HG03565 (cell line): Measurements from ENCODE around the gene GRK1.

Experiments
- ATAC-seq: cut with Tn5 transposase; IDR thresholded peaks from one replicate; pipeline ENCODE4 v1.9.1; 2021; ENCODE audit warnings: mild to moderate bottlenecking, moderate library complexity; ENCODE audit not compliant: unreplicated experiment

The GRK1 gene

GRCh38 chr13:113632706-113633484, 34.1 kb upstream of the GRK1 start:
- ATAC-seq = no peak

DNA sequence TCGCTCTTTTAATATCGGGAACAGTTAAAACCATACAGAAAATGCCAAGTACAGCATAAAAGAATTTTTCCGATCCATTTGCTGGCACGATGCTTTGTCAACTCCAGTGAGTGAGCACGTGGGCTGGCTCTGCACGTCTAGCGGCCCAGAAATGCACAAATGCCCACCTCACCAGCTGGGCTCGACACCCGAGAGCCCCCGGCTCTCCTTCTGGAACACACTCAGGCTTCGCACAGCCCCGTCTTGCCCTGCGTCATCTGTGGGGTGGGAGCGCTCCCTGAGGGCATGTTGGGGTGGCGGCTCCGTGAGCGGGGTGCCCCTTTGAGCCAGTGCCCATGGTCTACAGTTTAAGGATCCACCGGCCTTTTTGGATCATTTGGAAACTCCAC, 33.5 kb upstream of the GRK1 start:
- ATAC-seq = no peak

DNA sequence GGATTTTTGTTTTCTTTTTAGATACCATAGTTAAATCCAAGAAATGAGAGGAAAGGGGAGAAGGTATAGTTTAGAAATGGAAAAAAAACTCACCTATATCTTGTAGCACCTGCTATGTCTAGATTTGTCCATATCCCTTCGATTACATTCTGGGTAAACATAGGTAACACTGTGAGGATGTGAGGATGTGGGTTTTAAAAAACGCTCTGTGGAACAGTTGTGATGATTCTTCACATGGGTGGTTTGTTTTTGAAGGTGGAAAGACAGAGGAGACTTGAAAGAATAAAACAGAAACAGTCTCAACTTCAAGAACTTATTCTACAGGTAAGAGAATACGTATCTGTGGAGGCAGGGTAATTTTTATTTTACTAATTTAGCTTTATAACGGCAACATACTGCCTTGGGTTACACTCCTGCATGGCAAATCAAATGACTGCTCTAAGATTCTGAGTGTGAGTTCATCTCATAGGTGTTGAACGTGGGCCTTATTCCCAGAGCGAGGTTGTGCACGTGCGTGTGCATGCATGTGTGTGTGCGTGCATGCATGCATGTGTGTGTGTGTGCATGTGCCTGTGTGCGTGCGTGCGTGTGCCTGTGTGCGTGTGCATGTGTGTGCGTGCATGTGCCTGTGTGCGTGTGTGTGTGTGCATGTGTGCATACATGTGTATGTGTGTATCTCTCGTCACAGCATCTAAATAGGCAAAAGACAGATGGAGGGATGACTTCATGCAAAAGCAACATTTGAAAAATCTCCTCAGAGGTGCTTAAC, 32.6 kb upstream of the GRK1 start:
- no peak for ATAC-seq

DNA sequence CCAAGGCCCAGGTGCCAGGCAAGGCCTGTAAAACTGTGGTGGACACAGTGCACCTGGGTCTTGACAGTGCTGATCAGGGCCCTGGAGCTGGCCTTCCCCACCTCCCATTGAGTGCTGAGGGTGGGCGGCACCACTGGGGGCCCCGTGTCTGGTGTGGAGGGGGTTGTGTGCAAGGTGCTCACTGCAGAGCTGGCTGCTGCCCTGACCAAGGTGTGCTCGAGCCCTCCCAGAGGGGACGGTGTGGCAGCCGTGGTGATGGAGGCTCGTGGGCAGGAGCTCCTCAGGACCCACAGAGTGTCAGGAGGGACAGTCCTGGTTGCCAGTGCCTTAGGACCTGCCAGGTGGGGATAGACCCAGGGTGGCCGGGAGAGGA, 32.0 kb upstream of the GRK1 start:
- ATAC-seq = no peak

DNA sequence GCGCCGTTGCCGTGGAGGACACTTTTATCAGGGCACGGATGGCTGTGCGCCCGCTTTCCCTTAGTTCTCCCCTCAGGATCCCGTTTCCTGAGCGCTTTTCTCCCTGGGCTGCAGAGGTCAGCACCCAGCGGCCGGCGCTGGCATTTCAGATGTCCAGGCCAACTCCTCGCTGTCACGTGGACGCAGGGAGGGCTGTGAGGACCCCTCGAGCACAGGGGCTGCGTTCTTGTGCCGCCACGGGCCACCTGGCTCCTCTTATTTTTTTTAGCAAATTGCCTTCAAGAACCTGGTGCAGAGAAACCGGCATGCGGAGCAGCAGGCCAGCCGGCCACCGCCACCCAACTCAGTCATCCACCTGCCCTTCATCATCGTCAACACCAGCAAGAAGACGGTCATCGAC, 31.3 kb upstream of the GRK1 start:
- no peak for ATAC-seq

DNA sequence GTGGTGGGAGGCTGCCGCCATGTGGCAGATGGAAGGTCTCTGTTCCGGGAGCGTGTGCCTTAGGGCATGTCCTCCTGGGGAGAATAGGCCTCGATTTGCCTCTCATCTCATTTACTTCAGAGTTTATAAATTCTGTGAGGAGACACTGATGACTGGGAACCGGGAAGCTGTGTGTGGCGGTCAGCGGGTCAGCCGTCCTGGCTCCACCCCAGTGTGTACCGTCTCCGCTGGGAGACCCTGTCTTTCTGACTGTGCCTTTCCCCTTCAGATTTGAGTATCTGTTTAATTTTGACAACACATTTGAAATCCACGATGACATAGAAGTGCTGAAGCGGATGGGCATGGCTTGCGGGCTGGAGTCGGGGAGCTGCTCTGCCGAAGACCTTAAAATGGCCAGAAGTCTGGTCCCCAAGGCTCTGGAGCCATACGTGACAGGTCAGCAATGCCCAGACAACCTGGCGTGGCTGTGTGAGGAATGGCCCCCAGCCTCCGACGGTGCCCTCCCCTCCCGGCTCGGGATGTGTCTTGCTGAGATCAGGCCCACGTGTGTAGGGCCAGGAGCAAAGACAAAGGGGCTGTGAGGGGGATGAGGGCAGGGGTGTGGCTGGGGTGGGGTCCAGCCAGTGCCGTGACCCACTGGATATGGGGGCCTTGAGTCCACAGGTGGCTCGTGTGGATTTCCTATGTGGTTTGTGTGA, 30.6 kb upstream of the GRK1 start:
- no peak for ATAC-seq

- ATAC-seq = no peak
These were observed 29.5 kb upstream of the GRK1 start for GRCh38 chr13:113637262-113638160.

- no peak for ATAC-seq
These were observed 28.8 kb upstream of the GRK1 start for GRCh38 chr13:113638173-113638746.

GRCh38 chr13:113638806-113639205, 28.2 kb upstream of the GRK1 start:
- ATAC-seq = no peak

GRCh38 chr13:113639616-113640262, 27.3 kb upstream of the GRK1 start:
- no peak for ATAC-seq

GRCh38 chr13:113641426-113641825, 25.6 kb upstream of the GRK1 start:
- ATAC-seq = no peak

- no peak for ATAC-seq
These were observed 24.5 kb upstream of the GRK1 start for GRCh38 chr13:113642563-113642962.

DNA sequence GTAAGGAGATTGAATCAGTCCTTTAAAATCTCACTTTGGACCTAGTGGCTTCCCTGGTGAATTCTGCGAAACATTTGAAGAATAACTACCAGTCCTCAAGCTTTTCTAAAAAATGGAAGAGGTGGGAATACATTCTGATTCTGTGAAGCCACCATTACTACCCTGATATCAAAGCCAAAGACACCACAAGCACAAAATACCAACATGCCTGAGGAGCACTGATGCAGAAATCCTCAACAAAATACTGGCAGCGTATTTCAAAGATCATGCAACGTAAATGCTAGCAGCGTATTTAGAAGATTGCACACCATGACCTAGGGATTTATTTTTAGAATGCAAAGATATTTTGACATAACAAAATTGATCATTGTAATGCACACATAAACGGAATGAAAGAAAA, 23.4 kb upstream of the GRK1 start:
- ATAC-seq = no peak

- no peak for ATAC-seq
These were observed 22.2 kb upstream of the GRK1 start for GRCh38 chr13:113644800-113645199.

GRCh38 chr13:113645329-113645728, 21.7 kb upstream of the GRK1 start:
- ATAC-seq = no peak

- ATAC-seq = no peak
These were observed 20.6 kb upstream of the GRK1 start for GRCh38 chr13:113646376-113646775.

- no peak for ATAC-seq
These were observed 20.1 kb upstream of the GRK1 start for GRCh38 chr13:113646921-113647340.

- no peak for ATAC-seq
These were observed 19.4 kb upstream of the GRK1 start for GRCh38 chr13:113647351-113648215.

GRCh38 chr13:113648216-113648610, 18.8 kb upstream of the GRK1 start:
- no peak for ATAC-seq
